Karpas-422 (cell line): ENCODE results near the gene SYTL1. TPM values are rescaled to one million over a fixed set of nuclear protein-coding genes. Genes with fewer than 3 reads are reported as not detected.

Source experiments
- DNase-seq: peaks from one replicate; pipeline ENCODE4 v3.0.0-alpha.2; 2015
- H2AFZ ChIP-seq: fragments of 200-600 bp; sonication (generic); 2 replicates; pipeline ENCODE4 v1.6.1; 2014; ENCODE audit warnings: antibody characterized with exemption, low read length, mixed read lengths
- H3K27ac ChIP-seq: fragments of 200-600 bp; sonication (generic); 2 replicates; pipeline ENCODE4 v1.5.1; 2014; ENCODE audit warnings: mild to moderate bottlenecking, low read length, moderate library complexity
- H3K27me3 ChIP-seq: fragments of 200-600 bp; sonication (generic); 2 replicates; pipeline ENCODE4 v1.6.1; 2014; ENCODE audit warnings: low read length, mixed read lengths
- H3K36me3 ChIP-seq: fragments of 200-600 bp; sonication (generic); 2 replicates; pipeline ENCODE4 v1.6.1; 2014; ENCODE audit warnings: low read length, mixed read lengths; ENCODE audit not compliant: insufficient read depth
- H3K4me1 ChIP-seq: fragments of 200-600 bp; sonication (generic); 2 replicates; pipeline ENCODE4 v1.6.1; 2014; ENCODE audit warnings: mild to moderate bottlenecking, low read length, mixed read lengths
- H3K4me2 ChIP-seq: fragments of 200-600 bp; sonication (generic); 2 replicates; pipeline ENCODE4 v1.6.1; 2014; ENCODE audit warnings: low read length, low read depth, mild to moderate bottlenecking; ENCODE audit not compliant: poor library complexity, severe bottlenecking
- H3K4me3 ChIP-seq: fragments of 200-600 bp; sonication (generic); 2 replicates; pipeline ENCODE4 v1.5.1; 2014; ENCODE audit warnings: mild to moderate bottlenecking, antibody characterized with exemption, low read length, mixed read lengths
- H3K79me2 ChIP-seq: fragments of 200-600 bp; sonication (generic); 2 replicates; pipeline ENCODE4 v1.6.1; 2014; ENCODE audit warnings: mild to moderate bottlenecking, low read length, mixed read lengths
- H3K9ac ChIP-seq: fragments of 200-600 bp; sonication (generic); 2 replicates; pipeline ENCODE4 v1.6.0; 2014; ENCODE audit warnings: low read length
- H3K9me2 ChIP-seq: fragments of 200-600 bp; sonication (generic), shearing (Covaris generic); replicated peaks from 2 replicates; pipeline ENCODE4 v1.6.0; 2014; ENCODE audit warnings: mild to moderate bottlenecking, low read length, moderate library complexity; ENCODE audit not compliant: insufficient read depth
- H3K9me3 ChIP-seq: fragments of 300-700, 200-600 bp; sonication (generic); 2 replicates; pipeline ENCODE4 v1.6.1; 2014; ENCODE audit warnings: low read length, mixed read lengths
- H4K20me1 ChIP-seq: fragments of 200-600 bp; sonication (generic); 2 replicates; pipeline ENCODE4 v1.6.1; 2014; ENCODE audit warnings: mild to moderate bottlenecking, antibody characterized with exemption, low read length, low read depth; ENCODE audit not compliant: insufficient read depth
- small RNA-seq: library from RNA; depleted of rRNA; stranded (forward); fragments of <200 nt; gene quantifications from one replicate; pipeline ENCODE3, GENCODE V24; 2014
- total RNA-seq: library from RNA; depleted of rRNA; stranded (reverse); fragments of >200 nt; shearing (Covaris generic); gene quantifications from 2 replicates; pipeline ENCODE4 v1.2.3, GENCODE V29; 2014; ENCODE audit warnings: low replicate concordance; rRNA removed

SYTL1 gene
- total RNA-seq, 1 experiment from 2014 or later, result 35.6 TPM

- H2AFZ ChIP-seq, result no peak overlapping the region
- no peak overlapping the region for H3K9ac ChIP-seq
- H3K27ac ChIP-seq, result no peak overlapping the region
- no peaks in the 10 kb centered on the region for H3K79me2 ChIP-seq
- no peaks in the 10 kb centered on the region for H3K27me3 ChIP-seq
- no peaks in the 10 kb centered on the region for H3K9me2 ChIP-seq
- H3K36me3 ChIP-seq, result no peaks in the 10 kb centered on the region
- no peak for DNase-seq
- H3K9me3 ChIP-seq, result no peaks in the 10 kb centered on the region
- H3K4me1 ChIP-seq, result peaks cover 19% of the 10 kb centered on the region
- no peak overlapping the region for H3K4me2 ChIP-seq
- H3K4me3 ChIP-seq, result no peak overlapping the region
- no peaks in the 10 kb centered on the region for H4K20me1 ChIP-seq
Observed at GRCh38 chr1:27400963-27401341, 59.1 kb downstream of the SYTL1 start.

GRCh38 chr1:27402349-27402754 lies 60.5 kb downstream of the SYTL1 start:
- Histone ChIP-seq H3K9ac (no peak overlapping the region), H4K20me1 (no peaks in the 10 kb centered on the region), H3K36me3 (no peaks in the 10 kb centered on the region), H3K4me3 (no peak overlapping the region), H3K9me3 (no peaks in the 10 kb centered on the region), H3K79me2 (no peaks in the 10 kb centered on the region), H3K4me2 (no peak overlapping the region), H3K9me2 (no peaks in the 10 kb centered on the region), H3K27ac (no peak overlapping the region), H2AFZ (no peak overlapping the region), H3K4me1 (peaks cover 24% of the 10 kb centered on the region), H3K27me3 (no peaks in the 10 kb centered on the region)
- no peak for DNase-seq

DNA sequence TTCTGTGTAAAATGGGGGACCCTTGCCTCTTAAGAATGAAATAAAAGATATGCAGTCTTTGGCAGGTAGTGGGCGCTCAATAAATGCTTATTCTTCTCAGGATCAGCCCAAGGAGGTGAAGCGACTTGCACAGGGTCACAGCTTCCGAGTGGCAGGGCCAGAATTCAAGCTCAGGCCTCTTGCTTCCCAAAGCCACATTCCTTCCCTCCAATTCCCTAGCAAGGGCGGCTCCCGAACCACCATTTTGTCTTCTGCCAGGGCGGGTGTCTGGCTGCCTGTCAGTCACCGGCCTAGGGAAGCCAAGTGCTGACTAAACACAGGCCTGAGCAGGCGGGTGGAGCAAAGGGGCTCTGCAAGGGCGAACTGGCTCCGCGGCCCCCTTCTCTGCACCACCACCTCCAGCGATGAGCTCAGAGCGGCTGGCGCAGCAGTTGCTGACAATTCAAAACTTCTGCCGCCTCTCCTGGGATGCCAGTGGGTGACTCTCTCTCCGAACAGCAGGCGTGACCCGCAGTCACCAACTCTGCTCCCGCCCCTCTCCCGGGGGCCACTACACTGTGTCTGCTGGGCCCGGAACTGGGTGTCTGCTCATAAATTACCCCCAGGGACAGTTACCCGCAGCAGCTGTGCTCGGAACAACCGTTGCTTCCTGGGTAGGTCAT lies 61.4 kb downstream of the SYTL1 start:
- Histone ChIP-seq H3K9me3 (no peaks in the 10 kb centered on the region), H3K79me2 (no peaks in the 10 kb centered on the region), H3K4me3 (no peak overlapping the region), H3K27me3 (no peaks in the 10 kb centered on the region), H4K20me1 (no peaks in the 10 kb centered on the region), H3K36me3 (no peaks in the 10 kb centered on the region; the same call in 1 of the 2 replicates), H3K27ac (peak overlapping the region; percentile 61), H3K4me1 (peaks cover 25% of the 10 kb centered on the region), H3K9ac (0 out of 2 replicates have a peak overlapping the region, but pooled peaks have one; percentile 29), H3K4me2 (peak overlapping the region; percentile 36), H2AFZ (no peak overlapping the region), H3K9me2 (no peaks in the 10 kb centered on the region)
- DNase-seq, result peak; percentile 68

Small RNAs within 50 kb of the gene (small RNA-seq; reads per million reads assigned to genes)
- not detected for gene RNU6-48P

Other genes with a start within 250 kb of the SYTL1 start
- 35.3 and 48.6 TPM in 2 replicates for gene SLC9A1, start 186.9 kb upstream of the SYTL1 start, total RNA-seq
- 37.0 and 44.1 TPM in 2 replicates for gene WDTC1, start 107.4 kb upstream of the SYTL1 start, total RNA-seq
- 27.4 and 27.9 TPM in 2 replicates for gene TMEM222, start 19.9 kb upstream of the SYTL1 start, total RNA-seq
- gene MAP3K6, start 24.9 kb downstream of the SYTL1 start, total RNA-seq, result 3.0 and 5.2 TPM in 2 replicates
- gene FCN3, start 32.8 kb downstream of the SYTL1 start, total RNA-seq, result not detected in 2 replicates
- gene CD164L2, start 41.3 kb downstream of the SYTL1 start, total RNA-seq, result 0.22 TPM in 1 of 2 replicates, not detected in the other
- 3.6 and 3.7 TPM in 2 replicates for gene GPR3, start 50.6 kb downstream of the SYTL1 start, total RNA-seq
- gene WASF2, start 148.1 kb downstream of the SYTL1 start, total RNA-seq, result 20.2 and 21.7 TPM in 2 replicates